HepG2 (cell line): ENCODE data around the gene TRIO. TPM values are rescaled to one million over a fixed set of nuclear protein-coding genes. Genes with fewer than 3 reads are reported as not detected.

ENCODE experiments used
- ATAC-seq: fragments of 200-7000 bp; cut with Tn5 transposase; 3 replicates; pipeline ENCODE4 v1.9.1; 2020; ENCODE audit warnings: mild to moderate bottlenecking, moderate library complexity
- BruUV-seq: library from RNA; stranded (reverse); fragments of 400-500 nt; replicated peaks from 2 replicates; lab custom pipeline; 2021; lab: Mats Ljungman, UMichigan
- CTCF ChIA-PET: fragments of 300-600 bp; formaldehyde crosslinking; extraction: SDS; loops from one replicate; lab custom pipeline; 2021; ENCODE audit warnings: low total read pairs, inconsistent platforms, low intra/inter-chr PET ratio; lab: Yijun Ruan, JAX
- POLR2A ChIA-PET: fragments of 350-600 bp; sonication (Branson Sonifier 250); formaldehyde crosslinking; loops from one replicate; lab custom pipeline; 2020; ENCODE audit warnings: antibody characterized with exemption, inconsistent platforms; lab: Yijun Ruan, JAX
- DNase-seq: peaks from one replicate; pipeline ENCODE4 v3.0.0-alpha.2; 2015; ENCODE audit warnings: low spot score
- FAIRE-seq: peaks from 3 replicates; lab custom pipeline; 2011; peaks lifted over from hg19 to GRCh38; lab: Jason Lieb, UNC
- H2AFZ ChIP-seq: one replicate; pipeline ENCODE4 v1.6.1; 2011; ENCODE audit warnings: low read length, inconsistent platforms
- H3K27ac ChIP-seq: fragments of 300-600 bp; 3 replicates; pipeline ENCODE4 v1.8.0; 2011; ENCODE audit warnings: mixed run types, mild to moderate bottlenecking, mixed read lengths, low read length, inconsistent platforms; ENCODE audit not compliant: insufficient read depth; ENCODE audit errors: extremely low read length
- H3K27me3 ChIP-seq, 2 experiments: fragments of 200-600 bp in 1 of 2; 2 replicates in 1 of 2; 3 replicates in 1 of 2; pipeline versions ENCODE4 v1.6.0 to v1.8.0; 2011; ENCODE audit warnings: low read length in 2 of 2, mild to moderate bottlenecking in 2 of 2, moderate library complexity in 2 of 2, inconsistent platforms in 1 of 2; ENCODE audit not compliant: insufficient read depth in 2 of 2, control insufficient read depth in 1 of 2
- H3K36me3 ChIP-seq, 2 experiments: fragments of 200-600 bp in 1 of 2; replicated peaks in 1 of 2; 2 replicates in 1 of 2; 3 replicates in 1 of 2; pipeline versions ENCODE4 v1.5.1 to v1.8.0; 2011; ENCODE audit warnings: low read length in 2 of 2, inconsistent platforms in 1 of 2; ENCODE audit not compliant: insufficient read depth in 2 of 2, control insufficient read depth in 1 of 2
- H3K4me1 ChIP-seq: 2 replicates; pipeline ENCODE4 v1.5.1; 2012; ENCODE audit warnings: low read length, inconsistent platforms; ENCODE audit not compliant: insufficient read depth
- H3K4me2 ChIP-seq: 2 replicates; pipeline ENCODE4 v1.6.0; 2011; ENCODE audit warnings: low read depth, low read length, inconsistent platforms
- H3K4me3 ChIP-seq, 3 experiments: fragments of 200-600 bp in 1 of 3; sonication (generic), shearing (Covaris generic) in 1 of 3; replicated peaks in 1 of 3; 2 replicates each; pipeline ENCODE4 v1.5.1; 2011 to 2016; ENCODE audit warnings: low read length in 3 of 3, inconsistent platforms in 2 of 3, low read depth in 2 of 3, mild to moderate bottlenecking in 2 of 3, control low read depth in 1 of 3, mixed read lengths in 1 of 3; ENCODE audit not compliant: insufficient read depth in 1 of 3
- H3K79me2 ChIP-seq: one replicate; pipeline ENCODE4 v1.6.1; 2011; ENCODE audit warnings: low read length, inconsistent platforms; ENCODE audit not compliant: insufficient read depth
- H3K9ac ChIP-seq: 2 replicates; pipeline ENCODE4 v1.6.0; 2011; ENCODE audit warnings: mild to moderate bottlenecking, low read depth, low read length, inconsistent platforms; ENCODE audit not compliant: insufficient read depth
- H3K9me3 ChIP-seq: 2 replicates; pipeline ENCODE4 v1.5.1; 2012; ENCODE audit warnings: mild to moderate bottlenecking, low read length
- H4K20me1 ChIP-seq: 2 replicates; pipeline ENCODE4 v1.6.0; 2011; ENCODE audit warnings: inconsistent platforms, mild to moderate bottlenecking, low read length, moderate library complexity; ENCODE audit not compliant: insufficient read depth
- ARNT2 ChIP-seq: sonication (generic); formaldehyde crosslinking; IDR thresholded peaks from 2 replicates; pipeline ENCODE4 v1.8.0; 2022; ENCODE audit warnings: mild to moderate bottlenecking, low read depth, missing genetic modification reagents, moderate library complexity
- CC2D1A ChIP-seq: sonication (generic); formaldehyde crosslinking; IDR thresholded peaks from 2 replicates; pipeline ENCODE4 v1.8.1; 2023; ENCODE audit warnings: mild to moderate bottlenecking, missing genetic modification reagents
- CHD4 ChIP-seq: fragments of 200-600 bp; sonication (generic); IDR thresholded peaks from 2 replicates; pipeline ENCODE4 v1.7.0; 2017; ENCODE audit warnings: mild to moderate bottlenecking, low read length, borderline replicate concordance
- HNRNPH1 ChIP-seq: fragments of 200-400 bp; formaldehyde crosslinking; optimal IDR thresholded peaks from 2 replicates; pipeline ENCODE3; 2017; ENCODE audit warnings: mild to moderate bottlenecking, low read depth, low read length
- KLF11 ChIP-seq: IDR thresholded peaks from 2 replicates; pipeline ENCODE4 v1.6.1; 2016; ENCODE audit warnings: missing compliant biosample characterization
- KLF13 ChIP-seq: sonication (generic); formaldehyde crosslinking; IDR thresholded peaks from 2 replicates; pipeline ENCODE4 v1.4.0; 2020; ENCODE audit warnings: mild to moderate bottlenecking, missing genetic modification reagents
- NKX3-1 ChIP-seq: sonication (generic); formaldehyde crosslinking; IDR thresholded peaks from 2 replicates; pipeline ENCODE4 v1.5.0; 2020; ENCODE audit warnings: missing genetic modification reagents
- TCF7 ChIP-seq: sonication (generic); IDR thresholded peaks from 2 replicates; pipeline ENCODE4 v1.6.1; 2016; ENCODE audit warnings: antibody characterized with exemption, low read depth
- ZBTB20 ChIP-seq: sonication (generic); formaldehyde crosslinking; IDR thresholded peaks from 2 replicates; pipeline ENCODE4 v1.8.1; 2023; ENCODE audit warnings: missing genetic modification reagents, low read depth, mild to moderate bottlenecking, borderline replicate concordance
- ZNF75D ChIP-seq: sonication (generic); formaldehyde crosslinking; IDR thresholded peaks from 2 replicates; pipeline ENCODE4 v1.8.1; 2023; ENCODE audit warnings: missing genetic modification reagents, mild to moderate bottlenecking, borderline replicate concordance
- ZNF816 ChIP-seq: sonication (generic); formaldehyde crosslinking; IDR thresholded peaks from 2 replicates; pipeline ENCODE4 v1.8.0; 2022; ENCODE audit warnings: missing genetic modification reagents, mild to moderate bottlenecking, borderline replicate concordance
- WGBS: methylation state at CpG from one replicate; pipeline ENCODE4 v1.1.6; 2017; ENCODE audit warnings: low lambda C conversion rate; 5-methylcytosine and 5-hydroxymethylcytosine counted together
- in situ Hi-C: cut with HindIII; loops from 2 replicates; pipeline ENCODE4 v1.10.0; 2017; ENCODE audit warnings: low pct_unique_long_range_greater_than_20kb; ENCODE audit not compliant: extremely low pct_ligation_motif_present
- intact Hi-C: fragments of 100-400 bp; cut with micrococcal nuclease; formaldehyde crosslinking; loops from one replicate; pipeline ENCODE4 v1.10.0; 2022; ENCODE audit not compliant: unreplicated experiment
- polyA plus RNA-seq, 8 experiments: library from polyadenylated mRNA; depleted of rRNA in 3 of 8; stranded (reverse) in 7 of 8; unstranded in 1 of 8; fragments of >200 nt; fragmentation: Illumina TruSeq in 4 of 8; extraction: Trizol in 4 of 8; gene quantifications; 2 replicates each; pipeline versions ENCODE4 v1.2.1 to v1.2.3, GENCODE V29; 2011 to 2016; ENCODE audit warnings: low read depth in 4 of 8, missing spikeins in 1 of 8, mixed read lengths in 1 of 8; ENCODE audit not compliant: insufficient read depth in 1 of 8
- total RNA-seq, 5 experiments: library from RNA; depleted of rRNA; stranded (reverse); fragments of >200 nt; fragmentation: Illumina TruSeq; extraction: Trizol; gene quantifications; 2 replicates each; pipeline ENCODE4 v1.2.3, GENCODE V29; 2016; ENCODE audit warnings: low read depth in 1 of 5
- TF ChIP-seq, protein P1 (sequence below): IDR thresholded peaks from 2 replicates; pipeline ENCODE4 v1.6.1; 2016; ENCODE audit warnings: low read depth, control low read depth
- TF ChIP-seq, protein P2 (sequence below): sonication (generic); formaldehyde crosslinking; conservative IDR thresholded peaks from 2 replicates; pipeline ENCODE4 v1.4.0; 2020; ENCODE audit warnings: missing genetic modification reagents
- TF ChIP-seq, protein P3 (sequence below): sonication (generic); formaldehyde crosslinking; IDR thresholded peaks from 2 replicates; pipeline ENCODE4 v1.4.0; 2020; ENCODE audit warnings: low read depth, mild to moderate bottlenecking, missing genetic modification reagents

Gene TRIO
- total and polyA plus RNA-seq, 2 of the 13 experiments (the other 11 are each of a cell fraction or from before 2014, with no cell fraction given): 45.2 to 45.9 TPM

DNA sequence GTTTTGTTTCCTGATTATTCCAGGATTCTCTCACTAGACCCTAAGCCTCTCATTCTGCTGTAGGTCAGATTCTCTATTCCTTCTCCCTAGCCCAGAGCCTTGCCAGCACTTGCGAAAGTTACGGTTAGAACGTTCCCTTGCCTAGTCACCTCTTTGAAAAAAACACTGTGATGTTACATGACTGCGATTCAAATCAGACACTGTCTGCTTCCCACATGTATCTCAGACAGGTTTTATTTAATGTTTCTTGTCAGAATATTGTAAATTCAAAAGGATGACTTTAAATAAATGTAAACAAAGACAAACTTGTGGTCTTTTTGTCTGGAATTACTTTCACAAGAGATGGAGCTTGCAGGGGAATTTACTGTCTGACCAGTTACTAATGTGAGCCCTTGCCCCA, 322.0 kb downstream of the TRIO start:
- POLR2A ChIA-PET: no interaction called here
- intact Hi-C loops: no loop called here
- Histone ChIP-seq H3K27me3 (no peaks in the 10 kb centered on the region), H3K4me2 (no peak overlapping the region), H3K27ac (no peak overlapping the region), H4K20me1 (no peaks in the 10 kb centered on the region)
- no peak for DNase-seq
- in situ Hi-C loops: no loop called here
- WGBS: 97% methylated on average over 4 of the region's 4 CpGs
- TF ChIP-seq KLF13 (no peak), HNRNPH1 (no peak), ZNF816 (no peak), TCF7 (no peak), ZNF75D (CRISPR knock-in tag) (no peak), CHD4 (no peak), NKX3-1 (CRISPR knock-in tag) (no peak), KLF11 (CRISPR knock-in tag) (no peak), ARNT2 (CRISPR knock-in tag) (no peak), ZBTB20 (no peak), CC2D1A (CRISPR knock-in tag) (no peak)
- TF ChIP-seq, protein P1, sequence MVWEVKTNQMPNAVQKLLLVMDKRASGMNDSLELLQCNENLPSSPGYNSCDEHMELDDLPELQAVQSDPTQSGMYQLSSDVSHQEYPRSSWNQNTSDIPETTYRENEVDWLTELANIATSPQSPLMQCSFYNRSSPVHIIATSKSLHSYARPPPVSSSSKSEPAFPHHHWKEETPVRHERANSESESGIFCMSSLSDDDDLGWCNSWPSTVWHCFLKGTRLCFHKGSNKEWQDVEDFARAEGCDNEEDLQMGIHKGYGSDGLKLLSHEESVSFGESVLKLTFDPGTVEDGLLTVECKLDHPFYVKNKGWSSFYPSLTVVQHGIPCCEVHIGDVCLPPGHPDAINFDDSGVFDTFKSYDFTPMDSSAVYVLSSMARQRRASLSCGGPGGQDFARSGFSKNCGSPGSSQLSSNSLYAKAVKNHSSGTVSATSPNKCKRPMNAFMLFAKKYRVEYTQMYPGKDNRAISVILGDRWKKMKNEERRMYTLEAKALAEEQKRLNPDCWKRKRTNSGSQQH: no peak
- TF ChIP-seq, protein P2, sequence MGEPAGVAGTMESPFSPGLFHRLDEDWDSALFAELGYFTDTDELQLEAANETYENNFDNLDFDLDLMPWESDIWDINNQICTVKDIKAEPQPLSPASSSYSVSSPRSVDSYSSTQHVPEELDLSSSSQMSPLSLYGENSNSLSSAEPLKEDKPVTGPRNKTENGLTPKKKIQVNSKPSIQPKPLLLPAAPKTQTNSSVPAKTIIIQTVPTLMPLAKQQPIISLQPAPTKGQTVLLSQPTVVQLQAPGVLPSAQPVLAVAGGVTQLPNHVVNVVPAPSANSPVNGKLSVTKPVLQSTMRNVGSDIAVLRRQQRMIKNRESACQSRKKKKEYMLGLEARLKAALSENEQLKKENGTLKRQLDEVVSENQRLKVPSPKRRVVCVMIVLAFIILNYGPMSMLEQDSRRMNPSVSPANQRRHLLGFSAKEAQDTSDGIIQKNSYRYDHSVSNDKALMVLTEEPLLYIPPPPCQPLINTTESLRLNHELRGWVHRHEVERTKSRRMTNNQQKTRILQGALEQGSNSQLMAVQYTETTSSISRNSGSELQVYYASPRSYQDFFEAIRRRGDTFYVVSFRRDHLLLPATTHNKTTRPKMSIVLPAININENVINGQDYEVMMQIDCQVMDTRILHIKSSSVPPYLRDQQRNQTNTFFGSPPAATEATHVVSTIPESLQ: no peak
- TF ChIP-seq, protein P3, sequence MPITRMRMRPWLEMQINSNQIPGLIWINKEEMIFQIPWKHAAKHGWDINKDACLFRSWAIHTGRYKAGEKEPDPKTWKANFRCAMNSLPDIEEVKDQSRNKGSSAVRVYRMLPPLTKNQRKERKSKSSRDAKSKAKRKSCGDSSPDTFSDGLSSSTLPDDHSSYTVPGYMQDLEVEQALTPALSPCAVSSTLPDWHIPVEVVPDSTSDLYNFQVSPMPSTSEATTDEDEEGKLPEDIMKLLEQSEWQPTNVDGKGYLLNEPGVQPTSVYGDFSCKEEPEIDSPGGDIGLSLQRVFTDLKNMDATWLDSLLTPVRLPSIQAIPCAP (CRISPR knock-in tag): no peak
- TF ChIP-seq, all 625 proteins: peak for 0
- ATAC-seq (no peak), FAIRE-seq (no peak)
- Histone ChIP-seq H2AFZ (no peak overlapping the region), H3K9ac (no peak overlapping the region), H3K9me3 (no peaks in the 10 kb centered on the region), H3K4me1 (no peaks in the 10 kb centered on the region), H3K79me2 (no peaks in the 10 kb centered on the region), H3K36me3 (peaks cover 17 to 81% of the 10 kb centered on the region in 2 experiments), H3K4me3 (no peak overlapping the region)
- BruUV-seq: no TSS peak
- CTCF ChIA-PET: no interaction called here
